A673 (cell line): ENCODE data around the gene NFKBIA. TPM values are rescaled to one million over a fixed set of nuclear protein-coding genes. Genes with fewer than 3 reads are reported as not detected.
A peak's percentile ranks its signal among the peaks of the same experiment; 100 is the strongest.

Source experiments
- BruUV-seq: library from RNA; stranded (reverse); fragments of 400-500 nt; replicated peaks from 2 replicates; lab custom pipeline; 2021; lab: Mats Ljungman, UMichigan
- CTCF ChIA-PET: fragments of 300-600 bp; sonication (Branson Sonifier 250); formaldehyde crosslinking; loops from one replicate; lab custom pipeline; 2022; ENCODE audit warnings: antibody characterized with exemption; lab: Charles Lee
- POLR2A ChIA-PET: fragments of 300-600 bp; sonication (Branson Sonifier 250); formaldehyde crosslinking; loops from one replicate; lab custom pipeline; 2022; ENCODE audit warnings: antibody characterized with exemption; ENCODE audit not compliant: low non-redundant PET; lab: Charles Lee
- DNase-seq: peaks from one replicate; pipeline ENCODE4 v3.0.0-alpha.2; 2015; ENCODE audit warnings: low spot score
- H3K27ac ChIP-seq: fragments of 200-600 bp; sonication (generic); 2 replicates; pipeline ENCODE4 v1.5.1; 2016; ENCODE audit warnings: mixed run types, low read depth, mild to moderate bottlenecking, mixed read lengths, antibody characterized with exemption, low read length; ENCODE audit not compliant: poor library complexity, severe bottlenecking
- H3K27me3 ChIP-seq: fragments of 200-600 bp; sonication (generic); replicated peaks from 2 replicates; pipeline ENCODE4 v1.6.1; 2017; ENCODE audit warnings: mixed run types, low read depth, mild to moderate bottlenecking, mixed read lengths, antibody characterized with exemption, low read length; ENCODE audit not compliant: insufficient read depth, poor library complexity
- H3K36me3 ChIP-seq: fragments of 200-600 bp; sonication (generic); 2 replicates; pipeline ENCODE4 v1.6.1; 2016; ENCODE audit warnings: mixed run types, mild to moderate bottlenecking, mixed read lengths, antibody characterized with exemption, low read length; ENCODE audit not compliant: insufficient read depth, poor library complexity, severe bottlenecking
- H3K4me1 ChIP-seq: fragments of 200-600 bp; sonication (generic); 2 replicates; pipeline ENCODE4 v1.6.1; 2017; ENCODE audit warnings: mixed run types, mild to moderate bottlenecking, mixed read lengths, antibody characterized with exemption, low read length; ENCODE audit not compliant: insufficient read depth, poor library complexity, severe bottlenecking
- H3K4me3 ChIP-seq: fragments of 200-600 bp; sonication (generic); 2 replicates; pipeline ENCODE4 v1.5.1; 2016; ENCODE audit warnings: low read depth, mixed run types, mild to moderate bottlenecking, mixed read lengths, low read length; ENCODE audit not compliant: poor library complexity, severe bottlenecking
- H3K9me3 ChIP-seq: fragments of 200-600 bp; sonication (generic); 2 replicates; pipeline ENCODE4 v1.6.1; 2016; ENCODE audit warnings: mixed run types, low read depth, mild to moderate bottlenecking, mixed read lengths, antibody characterized with exemption, low read length; ENCODE audit not compliant: poor library complexity, severe bottlenecking
- EZH2 ChIP-seq: fragments of 200-600 bp; sonication (generic); IDR thresholded peaks from 2 replicates; pipeline ENCODE4 v1.6.1; 2017; ENCODE audit warnings: borderline replicate concordance, low read depth, mild to moderate bottlenecking, mixed read lengths, antibody characterized with exemption, low read length; ENCODE audit not compliant: poor library complexity, severe bottlenecking
- intact Hi-C: fragments of 100-400 bp; cut with micrococcal nuclease; formaldehyde crosslinking; loops from one replicate; pipeline ENCODE4 v1.10.0; 2022; ENCODE audit not compliant: unreplicated experiment
- total RNA-seq: library from RNA; stranded (reverse); gene quantifications from 2 replicates; pipeline ENCODE4 v1.2.3, GENCODE V29; 2021
- TF ChIP-seq, protein P1 (sequence below): fragments of 300-800, 200-600 bp; sonication (generic); conservative IDR thresholded peaks from 2 replicates; pipeline ENCODE4 v1.5.1; 2017; ENCODE audit warnings: low read depth, mild to moderate bottlenecking, antibody characterized with exemption, low read length, moderate library complexity, mixed read lengths

NFKBIA gene
- total RNA-seq, 1 experiment from 2014 or later = 73.9 TPM

DNA sequence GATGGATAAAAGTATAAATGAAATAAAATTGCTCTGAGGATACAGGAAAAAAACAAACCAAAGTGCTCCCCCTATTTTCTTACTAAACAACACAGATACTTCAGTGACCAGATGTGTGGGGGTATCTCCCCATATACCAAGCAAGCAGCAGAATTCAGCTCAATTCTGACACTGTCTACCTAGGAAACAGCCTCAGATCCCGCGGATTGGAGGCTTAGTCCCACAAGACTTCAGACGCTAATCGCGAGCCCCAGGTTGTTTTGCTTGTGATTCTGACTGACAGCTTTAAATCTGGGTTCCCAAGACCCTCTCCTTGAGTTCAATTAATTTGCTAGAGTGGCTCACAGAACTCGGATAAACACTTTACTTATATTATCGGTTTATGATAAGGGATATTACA lies 17.3 kb downstream of the NFKBIA start:
- ChIA-PET POLR2A (interaction anchor here (0.6 kb wide), 1 partner anchor 22 kb away, joined by 3 read pairs; no protein-coding TSS in a partner anchor), CTCF (no interaction called here)
- Histone ChIP-seq H3K27me3 (no peaks in the 10 kb centered on the region), H3K36me3 (no peaks in the 10 kb centered on the region), H3K9me3 (no peaks in the 10 kb centered on the region), H3K27ac (peak overlapping the region; percentile 70), H3K4me1 (peaks cover 36% of the 10 kb centered on the region), H3K4me3 (no peak overlapping the region)
- BruUV-seq = no TSS peak
- TF ChIP-seq, protein P1, sequence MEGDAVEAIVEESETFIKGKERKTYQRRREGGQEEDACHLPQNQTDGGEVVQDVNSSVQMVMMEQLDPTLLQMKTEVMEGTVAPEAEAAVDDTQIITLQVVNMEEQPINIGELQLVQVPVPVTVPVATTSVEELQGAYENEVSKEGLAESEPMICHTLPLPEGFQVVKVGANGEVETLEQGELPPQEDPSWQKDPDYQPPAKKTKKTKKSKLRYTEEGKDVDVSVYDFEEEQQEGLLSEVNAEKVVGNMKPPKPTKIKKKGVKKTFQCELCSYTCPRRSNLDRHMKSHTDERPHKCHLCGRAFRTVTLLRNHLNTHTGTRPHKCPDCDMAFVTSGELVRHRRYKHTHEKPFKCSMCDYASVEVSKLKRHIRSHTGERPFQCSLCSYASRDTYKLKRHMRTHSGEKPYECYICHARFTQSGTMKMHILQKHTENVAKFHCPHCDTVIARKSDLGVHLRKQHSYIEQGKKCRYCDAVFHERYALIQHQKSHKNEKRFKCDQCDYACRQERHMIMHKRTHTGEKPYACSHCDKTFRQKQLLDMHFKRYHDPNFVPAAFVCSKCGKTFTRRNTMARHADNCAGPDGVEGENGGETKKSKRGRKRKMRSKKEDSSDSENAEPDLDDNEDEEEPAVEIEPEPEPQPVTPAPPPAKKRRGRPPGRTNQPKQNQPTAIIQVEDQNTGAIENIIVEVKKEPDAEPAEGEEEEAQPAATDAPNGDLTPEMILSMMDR = no peak
- TF ChIP-seq EZH2 = no peak
- intact Hi-C loops = no loop called here
- no peak for DNase-seq

DNA sequence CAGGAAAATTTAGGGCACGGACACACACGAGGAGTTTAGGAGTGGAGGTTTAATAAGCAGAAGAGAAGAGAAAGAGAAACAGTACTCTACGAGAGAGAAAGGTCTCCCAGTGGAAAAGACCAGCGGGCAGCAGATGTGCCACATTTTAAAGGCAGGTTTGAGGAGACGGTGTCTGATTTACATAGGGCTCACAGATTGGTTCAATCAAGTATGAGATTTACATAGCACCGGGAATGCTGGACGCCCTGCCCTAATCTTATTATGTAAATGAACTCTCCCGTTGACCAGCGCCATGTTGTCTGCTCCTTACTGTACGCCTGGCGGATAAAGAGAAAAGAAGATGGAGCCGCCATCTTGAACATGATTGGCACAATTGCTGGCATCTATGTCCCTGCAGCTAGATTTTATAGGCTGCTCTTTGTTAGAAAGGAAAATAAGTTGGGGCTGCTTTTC lies 17.9 kb downstream of the NFKBIA start:
- intact Hi-C loops = no loop called here
- no peak for TF ChIP-seq EZH2
- TF ChIP-seq, protein P1 = no peak
- Histone ChIP-seq H3K36me3 (no peaks in the 10 kb centered on the region), H3K27me3 (no peaks in the 10 kb centered on the region), H3K4me1 (peaks cover 36% of the 10 kb centered on the region), H3K9me3 (no peaks in the 10 kb centered on the region), H3K27ac (peak overlapping the region; percentile 70), H3K4me3 (no peak overlapping the region)
- CTCF ChIA-PET = no interaction called here
- no TSS peak for BruUV-seq
- POLR2A ChIA-PET = interaction anchor here (0.6 kb wide), 1 partner anchor 21 kb away, joined by 3 read pairs; no protein-coding TSS in a partner anchor
- DNase-seq = peak; percentile 87

DNA sequence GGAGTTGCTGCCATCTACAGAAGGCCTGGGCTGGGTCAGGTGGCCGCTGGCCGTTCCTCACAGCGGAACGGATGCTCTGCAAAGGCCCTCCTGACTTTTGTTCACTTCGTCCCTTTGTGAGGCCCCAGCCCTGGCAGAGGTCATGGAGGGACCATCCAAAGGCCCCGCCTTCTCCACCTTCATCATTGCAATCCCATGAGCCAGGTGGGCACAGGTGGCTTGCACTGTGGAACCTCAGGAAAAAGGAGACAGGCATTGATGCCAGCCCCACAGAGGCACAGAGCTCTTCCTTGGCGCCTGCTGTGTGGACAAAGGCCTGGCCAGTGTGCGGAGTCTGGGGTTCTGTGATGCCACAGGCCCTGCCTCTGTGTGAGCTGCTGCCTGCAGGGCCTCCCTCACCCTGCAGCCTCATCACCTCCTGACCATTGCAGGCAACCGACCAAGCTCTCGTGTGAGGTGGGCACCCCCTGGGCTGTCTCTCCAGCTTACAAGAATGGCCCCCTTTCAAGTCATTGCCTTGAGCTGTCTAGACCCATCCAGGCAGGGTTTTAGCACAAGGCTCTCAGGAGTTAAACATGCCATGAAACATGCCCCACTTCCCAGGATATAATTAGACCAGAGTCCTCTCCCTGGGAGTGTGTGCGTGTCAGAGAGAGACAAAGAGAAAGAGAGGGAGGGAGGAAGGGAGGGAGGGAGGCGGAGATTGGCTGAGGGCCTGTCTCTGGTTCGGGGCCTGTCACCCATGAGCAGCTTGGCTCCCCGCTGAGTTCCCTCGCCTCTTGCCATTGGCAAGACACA lies 19.3 kb downstream of the NFKBIA start:
- CTCF ChIA-PET = no interaction called here
- POLR2A ChIA-PET = no interaction called here
- no peak overlapping the region for H3K4me3 ChIP-seq
- TF ChIP-seq, protein P1 = no peak
- no peak for TF ChIP-seq EZH2
- peak overlapping the region; percentile 70 for H3K27ac ChIP-seq
- no peaks in the 10 kb centered on the region for H3K9me3 ChIP-seq
- peaks cover 28% of the 10 kb centered on the region for H3K4me1 ChIP-seq
- no TSS peak for BruUV-seq
- H3K27me3 ChIP-seq = no peaks in the 10 kb centered on the region
- no peaks in the 10 kb centered on the region for H3K36me3 ChIP-seq
- DNase-seq = peak; percentile 93
- intact Hi-C loops = no loop called here
